EL (cell line): ENCODE data around the gene IGLL1.
"Not testable (repeated sequence)": the region's sequence is repeated elsewhere in the genome, so short reads cannot be mapped to it uniquely, and the experiment has no call there.

ENCODE experiments used
- DNase-seq: peaks from one replicate; pipeline ENCODE4 v3.0.0-alpha.2; 2016

IGLL1 gene

DNA sequence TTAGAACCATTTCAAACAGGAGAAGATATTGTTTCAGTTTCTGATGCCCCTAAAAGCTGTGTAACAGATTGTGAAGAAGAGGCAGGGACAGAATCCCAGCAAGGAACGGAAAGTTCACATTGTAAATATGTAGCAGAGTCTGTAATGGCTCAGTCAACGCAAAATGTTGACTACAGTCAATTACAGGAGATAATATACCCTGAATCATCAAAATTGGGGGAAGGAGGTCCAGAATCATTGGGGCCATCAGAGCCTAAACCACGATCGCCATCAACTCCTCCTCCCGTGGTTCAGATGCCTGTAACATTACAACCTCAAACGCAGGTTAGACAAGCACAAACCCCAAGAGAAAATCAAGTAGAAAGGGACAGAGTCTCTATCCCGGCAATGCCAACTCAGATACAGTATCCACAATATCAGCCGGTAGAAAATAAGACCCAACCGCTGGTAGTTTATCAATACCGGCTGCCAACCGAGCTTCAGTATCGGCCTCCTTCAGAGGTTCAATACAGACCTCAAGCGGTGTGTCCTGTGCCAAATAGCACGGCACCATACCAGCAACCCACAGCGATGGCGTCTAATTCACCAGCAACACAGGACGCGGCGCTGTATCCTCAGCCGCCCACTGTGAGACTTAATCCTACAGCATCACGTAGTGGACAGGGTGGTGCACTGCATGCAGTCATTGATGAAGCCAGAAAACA, 40.8 kb downstream of the IGLL1 start:
- DNase-seq: peak; percentile 79

DNA sequence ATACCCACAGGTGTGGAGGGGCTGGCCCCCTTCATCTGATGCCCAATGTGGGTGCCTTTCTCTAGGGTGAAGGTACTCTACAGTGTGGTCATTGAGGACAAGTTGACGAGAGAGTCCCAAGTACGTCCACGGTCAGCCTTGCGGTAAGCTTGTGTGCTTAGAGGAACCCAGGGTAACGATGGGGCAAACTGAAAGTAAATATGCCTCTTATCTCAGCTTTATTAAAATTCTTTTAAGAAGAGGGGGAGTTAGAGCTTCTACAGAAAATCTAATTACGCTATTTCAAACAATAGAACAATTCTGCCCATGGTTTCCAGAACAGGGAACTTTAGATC, 41.4 kb downstream of the IGLL1 start:
- DNase-seq: not testable (repeated sequence)

DNA sequence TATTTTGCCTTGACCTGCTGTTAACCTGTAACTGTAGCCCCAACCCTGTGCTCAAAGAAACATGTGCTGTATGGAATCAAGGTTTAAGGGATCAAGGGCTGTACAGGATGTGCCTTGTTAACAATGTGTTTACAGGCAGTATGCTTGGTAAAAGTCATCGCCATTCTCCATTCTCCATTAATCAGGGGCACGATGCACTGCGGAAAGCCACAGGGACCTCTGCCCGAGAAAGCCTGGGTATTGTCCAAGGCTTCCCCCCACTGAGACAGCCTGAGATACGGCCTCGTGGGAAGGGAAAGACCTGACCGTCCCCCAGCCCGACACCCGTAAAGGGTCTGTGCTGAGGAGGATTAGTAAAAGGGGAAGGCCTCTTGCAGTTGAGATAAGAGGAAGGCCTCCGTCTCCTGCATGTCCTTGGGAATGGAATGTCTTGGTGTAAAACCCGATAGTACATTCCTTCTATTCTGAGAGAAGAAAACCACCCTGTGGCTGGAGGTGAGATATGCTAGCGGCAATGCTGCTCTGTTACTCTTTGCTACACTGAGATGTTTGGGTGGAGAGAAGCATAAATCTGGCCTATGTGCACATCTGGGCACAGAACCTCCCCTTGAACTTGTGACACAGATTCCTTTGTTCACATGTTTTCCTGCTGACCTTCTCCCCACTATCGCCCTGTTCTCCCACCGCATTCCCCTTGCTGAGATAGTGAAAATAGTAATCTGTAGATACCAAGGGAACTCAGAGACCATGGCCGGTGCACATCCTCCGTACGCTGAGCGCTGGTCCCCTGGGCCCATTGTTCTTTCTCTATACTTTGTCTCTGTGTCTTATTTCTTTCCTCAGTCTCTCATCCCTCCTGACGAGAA, 42.0 kb downstream of the IGLL1 start:
- DNase-seq: not testable (repeated sequence)

DNA sequence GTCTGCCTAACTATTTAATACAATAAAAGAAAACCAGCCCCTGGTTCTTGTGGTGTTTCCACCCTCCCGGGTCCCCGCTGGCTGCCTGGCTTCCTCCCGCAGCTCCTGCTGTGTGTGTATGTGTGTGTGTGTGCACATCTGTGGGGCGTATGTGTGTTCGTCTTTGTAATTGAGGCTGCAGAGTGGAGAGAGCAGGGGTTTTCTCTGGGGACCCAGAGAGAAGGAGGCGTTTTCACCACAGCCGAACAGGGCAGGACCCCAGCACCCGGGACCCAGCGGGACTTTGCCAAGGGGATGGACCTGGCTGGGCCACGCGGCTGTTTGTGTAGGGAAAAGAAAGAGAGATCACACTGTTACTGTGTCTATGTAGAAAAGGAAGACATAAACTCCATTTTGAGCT, 42.7 kb downstream of the IGLL1 start:
- no peak for DNase-seq

DNA sequence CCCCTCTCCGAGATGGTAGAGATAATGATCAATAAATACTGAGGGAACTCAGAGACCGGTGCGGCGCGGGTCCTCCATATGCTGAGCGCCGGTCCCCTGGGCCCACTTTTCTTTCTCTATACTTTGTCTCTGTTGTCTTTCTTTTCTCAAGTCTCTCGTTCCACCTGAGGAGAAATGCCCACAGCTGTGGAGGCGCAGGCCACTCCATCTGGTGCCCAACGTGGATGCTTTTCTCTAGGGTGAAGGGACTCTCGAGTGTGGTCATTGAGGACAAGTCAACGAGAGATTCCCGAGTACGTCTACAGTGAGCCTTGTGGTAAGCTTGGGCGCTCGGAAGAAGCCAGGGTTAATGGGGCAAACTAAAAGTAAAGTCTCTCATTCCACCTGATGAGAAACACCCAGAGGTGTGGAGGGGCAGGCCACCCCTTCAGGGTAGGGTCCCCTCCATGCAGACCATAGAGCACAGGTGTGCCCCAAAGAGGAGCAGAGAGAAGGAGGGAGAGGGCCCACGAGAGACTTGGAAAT, 43.2 kb downstream of the IGLL1 start:
- no peak for DNase-seq

DNA sequence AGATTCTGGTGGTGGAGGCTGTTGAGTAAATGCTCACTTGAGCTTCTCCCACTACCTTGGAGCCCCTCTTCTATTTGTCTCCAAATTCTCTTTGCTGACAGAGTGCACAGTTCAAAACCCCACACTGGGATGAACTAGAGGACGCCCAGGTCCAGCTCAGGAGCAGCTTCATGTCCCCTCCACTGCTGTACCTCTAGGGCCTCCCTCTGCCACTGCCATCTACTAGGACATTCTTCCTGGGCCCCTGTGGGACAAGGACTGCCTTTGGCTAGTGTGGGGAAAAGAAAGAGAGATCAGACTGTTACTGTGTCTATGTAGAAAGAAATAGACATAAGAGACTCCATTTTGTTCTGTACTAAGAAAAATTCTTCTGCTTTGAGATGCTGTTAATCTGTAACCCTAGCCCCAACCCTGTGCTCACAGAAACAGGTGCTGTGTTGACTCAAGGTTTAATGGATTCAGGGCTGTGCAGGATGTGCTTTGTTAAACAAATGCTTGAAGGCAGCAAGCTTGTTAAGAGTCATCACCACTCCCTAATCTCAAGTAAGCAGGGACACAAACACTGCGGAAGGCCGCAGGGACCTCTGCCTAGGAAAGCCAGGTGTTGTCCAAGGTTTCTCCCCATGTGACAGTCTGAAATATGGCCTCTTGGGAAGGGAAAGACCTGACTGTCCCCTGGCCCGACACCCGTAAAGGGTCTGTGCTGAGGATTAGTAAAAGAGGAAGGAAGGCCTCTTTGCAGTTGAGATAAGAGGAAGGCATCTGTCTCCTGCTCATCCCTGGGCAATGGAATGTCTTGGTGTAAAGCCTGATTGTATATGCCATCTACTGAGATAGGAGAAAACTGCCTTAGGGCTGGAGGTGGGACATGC, 44.1 kb downstream of the IGLL1 start:
- DNase-seq: not testable (repeated sequence)

DNA sequence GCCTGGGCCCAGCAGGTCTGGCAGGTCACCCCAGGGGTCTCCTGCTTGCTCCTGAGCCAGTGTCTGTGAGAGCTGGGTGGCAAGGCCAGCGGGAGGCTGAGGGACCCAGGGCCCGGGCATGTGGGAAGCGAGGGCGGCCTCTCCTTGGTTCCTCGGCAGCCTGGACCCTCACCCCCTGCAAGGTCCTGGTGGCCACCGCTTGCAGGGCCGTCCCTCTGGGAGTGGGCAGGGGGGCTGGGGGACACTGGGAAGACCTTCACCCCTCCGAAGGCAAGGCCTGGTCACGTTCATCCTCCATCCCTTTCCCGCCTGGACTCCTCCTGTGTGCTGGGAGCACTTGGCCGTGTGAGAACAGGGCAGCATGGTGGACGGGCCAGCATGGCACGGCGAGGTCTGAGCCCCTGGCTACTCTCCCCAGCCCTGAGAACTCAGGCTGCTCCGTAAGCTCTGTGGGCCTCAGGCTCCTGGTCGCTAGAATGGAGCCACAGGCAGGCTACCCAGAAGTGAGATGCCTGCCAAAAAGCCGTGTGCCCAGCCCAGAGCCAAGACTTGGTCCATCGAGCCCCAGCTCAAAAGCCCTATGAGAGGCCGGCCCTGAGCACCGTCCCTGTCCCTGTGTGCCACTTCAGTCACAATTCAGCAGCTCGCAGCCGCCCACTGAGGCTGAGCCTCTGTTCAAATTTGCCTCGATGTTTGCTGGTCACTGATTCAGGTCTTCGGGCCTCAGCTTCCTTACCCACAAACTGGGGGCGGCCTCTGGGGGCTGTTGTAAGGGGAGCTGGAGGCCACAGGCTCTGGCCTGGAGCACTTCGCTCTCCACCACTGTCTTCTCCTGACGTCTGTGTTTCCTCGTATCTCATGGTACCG, 45.0 kb downstream of the IGLL1 start:
- no peak for DNase-seq

DNA sequence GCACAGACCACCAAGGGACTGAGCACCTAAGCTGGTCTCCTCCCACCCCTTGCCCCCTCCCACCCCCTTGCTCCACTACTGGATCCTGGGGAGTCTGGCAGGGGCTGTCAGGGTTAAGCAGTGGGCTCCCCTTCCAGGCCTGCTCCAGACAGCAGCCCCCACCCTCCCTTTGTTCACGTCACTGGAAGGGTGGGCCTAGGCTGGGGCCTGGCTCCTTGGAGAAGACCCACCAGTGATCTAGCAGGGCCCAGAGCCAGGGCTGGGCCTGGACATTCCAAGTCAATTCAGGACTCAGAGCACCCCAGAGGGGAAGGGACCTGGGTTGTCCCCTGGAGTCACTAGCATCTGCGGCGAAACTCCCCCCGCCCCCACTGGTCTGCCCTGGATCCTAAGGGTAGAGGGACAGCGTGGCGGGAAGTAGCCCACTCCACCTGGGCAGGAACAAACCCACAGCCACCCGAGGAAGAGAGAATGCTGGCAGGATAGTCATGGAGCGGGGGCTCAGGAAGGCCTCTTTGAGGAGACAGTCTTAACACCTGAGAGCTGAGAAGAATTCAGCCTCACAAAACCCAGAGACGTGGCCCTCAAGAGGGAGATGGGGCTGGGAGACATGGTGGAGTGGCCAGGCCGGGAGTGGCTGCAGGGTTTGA, 45.8 kb downstream of the IGLL1 start:
- no peak for DNase-seq

DNA sequence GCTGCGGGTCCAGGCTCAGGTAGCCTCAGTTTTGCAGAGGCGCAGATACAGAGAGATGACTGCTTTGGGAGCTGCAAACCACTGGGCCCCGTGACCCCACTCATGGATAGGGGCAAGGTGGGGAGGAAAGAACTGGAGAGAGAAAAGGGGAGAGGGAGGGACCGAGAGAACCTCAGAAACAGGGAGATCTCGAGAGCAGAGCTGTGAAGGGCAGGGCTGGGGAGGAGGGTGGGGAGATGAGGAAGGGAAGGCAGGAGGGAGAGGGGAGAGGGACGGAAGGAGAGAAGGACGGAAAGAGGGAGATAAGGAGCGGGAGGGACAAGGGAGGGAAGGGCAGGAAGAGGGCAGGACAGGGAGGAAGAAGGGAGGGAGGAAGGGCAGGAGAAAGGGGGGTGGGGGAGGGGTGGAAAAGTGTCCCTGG, 46.3 kb downstream of the IGLL1 start:
- DNase-seq: no peak

DNA sequence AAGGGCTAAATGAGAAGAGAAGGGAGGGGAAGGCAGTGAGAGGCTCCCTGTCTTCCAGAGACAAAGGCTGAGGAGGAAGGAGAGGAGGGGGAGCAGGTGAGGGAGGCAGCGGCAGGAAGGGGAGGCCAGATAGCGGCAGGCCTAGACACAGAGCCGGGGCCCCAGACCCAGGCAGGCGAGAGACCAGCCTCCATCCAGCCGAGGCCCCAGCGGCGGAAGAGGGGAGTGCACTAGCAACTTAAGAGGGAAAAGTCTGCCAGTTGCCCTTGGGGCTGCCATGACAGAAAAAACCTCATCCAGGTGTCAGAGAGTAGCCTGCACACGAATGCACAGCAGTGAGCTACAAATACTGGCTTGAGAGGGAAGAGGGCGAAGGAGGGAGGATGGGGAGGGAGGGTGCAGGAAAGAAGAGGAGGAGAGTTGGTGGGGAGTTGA, 46.7 kb downstream of the IGLL1 start:
- DNase-seq: peak; percentile 11

DNA sequence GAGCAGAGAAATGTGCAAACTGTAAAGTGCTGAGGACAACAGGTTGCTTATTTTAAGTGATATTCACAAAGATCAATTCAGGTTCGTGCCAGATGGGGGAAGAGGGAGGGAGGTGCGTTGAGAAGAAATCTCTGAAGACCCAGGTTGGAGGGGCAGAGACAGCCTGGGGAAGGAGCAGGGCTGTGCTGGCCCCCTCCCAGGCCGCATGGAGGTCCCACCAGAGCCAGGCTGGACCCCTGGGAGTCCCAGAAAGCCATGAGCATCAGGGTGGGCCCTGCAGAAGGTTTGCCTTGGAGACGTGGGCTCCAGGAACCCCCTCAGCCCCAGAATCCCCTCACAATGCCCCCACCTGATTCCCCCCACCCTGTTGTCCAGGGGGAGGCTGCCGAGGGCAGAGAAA, 47.4 kb downstream of the IGLL1 start:
- DNase-seq: no peak

DNA sequence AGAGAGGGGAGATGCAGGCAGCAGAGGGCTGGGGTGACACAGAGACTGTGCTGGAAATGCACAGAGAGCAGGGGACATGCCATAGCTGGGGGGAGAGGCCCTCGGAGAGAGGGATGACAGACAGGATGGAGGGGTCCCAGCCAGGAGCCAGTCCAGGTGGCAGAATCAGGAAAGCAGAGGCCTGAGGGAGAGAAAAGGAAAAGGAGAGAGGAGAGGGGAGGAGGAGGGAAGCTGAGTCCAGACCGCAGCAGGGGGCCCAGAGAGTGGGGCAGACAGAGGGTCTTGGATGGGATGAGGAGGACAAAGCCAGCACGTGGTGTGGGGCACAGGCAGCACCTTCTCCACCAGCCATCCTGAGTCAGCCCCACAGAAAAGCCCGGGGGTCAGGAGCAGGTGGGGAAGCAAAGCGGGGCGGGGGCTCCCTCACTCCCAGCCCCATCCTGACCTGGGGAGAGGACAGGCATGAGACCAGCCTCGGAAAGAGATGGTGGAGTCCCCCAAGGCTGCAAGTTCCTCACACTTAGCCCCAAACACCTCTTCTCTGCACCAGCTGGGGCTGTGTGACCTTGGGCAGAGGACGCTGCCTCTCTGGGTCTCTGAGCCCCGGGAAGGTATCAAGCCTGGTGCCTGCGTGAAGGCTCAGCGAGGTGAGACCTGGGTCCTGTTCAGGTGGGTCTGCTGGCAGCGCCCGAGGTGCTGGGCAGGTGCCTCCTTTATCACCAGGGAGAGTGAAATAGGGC, 48.0 kb downstream of the IGLL1 start:
- no peak for DNase-seq

DNA sequence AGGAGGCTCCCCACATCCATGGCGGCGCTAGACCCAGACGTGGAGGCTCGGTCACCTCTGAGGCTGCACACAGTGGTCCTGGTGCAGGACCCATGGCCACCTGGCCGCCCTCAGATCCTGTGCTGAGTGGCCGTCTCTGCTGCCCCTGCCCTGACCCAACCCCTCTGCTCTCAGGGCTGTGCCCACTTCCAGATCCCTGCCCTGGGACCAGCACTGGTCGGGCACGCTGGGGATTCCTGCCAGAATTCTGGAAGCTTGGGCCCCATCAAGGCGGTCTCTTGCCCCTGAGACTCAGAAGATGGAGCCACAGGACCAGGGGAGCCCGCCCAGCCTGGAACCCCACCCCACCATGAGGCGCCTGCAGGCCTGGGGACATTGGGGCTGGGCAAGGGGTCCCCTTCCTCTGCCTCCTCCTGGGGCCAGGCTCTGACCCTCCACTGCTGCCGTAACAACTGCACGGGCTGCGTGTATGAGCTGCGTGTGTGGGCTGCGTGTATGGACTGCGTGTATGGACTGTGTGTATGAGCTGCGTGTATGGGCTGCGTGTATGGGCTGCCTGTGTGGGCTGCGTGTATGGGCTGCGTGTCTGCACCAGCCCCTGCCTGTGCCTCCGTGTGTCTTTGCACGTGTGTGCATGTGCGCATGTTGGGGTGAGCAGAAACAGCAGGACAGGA, 48.7 kb downstream of the IGLL1 start:
- DNase-seq: no peak

DNA sequence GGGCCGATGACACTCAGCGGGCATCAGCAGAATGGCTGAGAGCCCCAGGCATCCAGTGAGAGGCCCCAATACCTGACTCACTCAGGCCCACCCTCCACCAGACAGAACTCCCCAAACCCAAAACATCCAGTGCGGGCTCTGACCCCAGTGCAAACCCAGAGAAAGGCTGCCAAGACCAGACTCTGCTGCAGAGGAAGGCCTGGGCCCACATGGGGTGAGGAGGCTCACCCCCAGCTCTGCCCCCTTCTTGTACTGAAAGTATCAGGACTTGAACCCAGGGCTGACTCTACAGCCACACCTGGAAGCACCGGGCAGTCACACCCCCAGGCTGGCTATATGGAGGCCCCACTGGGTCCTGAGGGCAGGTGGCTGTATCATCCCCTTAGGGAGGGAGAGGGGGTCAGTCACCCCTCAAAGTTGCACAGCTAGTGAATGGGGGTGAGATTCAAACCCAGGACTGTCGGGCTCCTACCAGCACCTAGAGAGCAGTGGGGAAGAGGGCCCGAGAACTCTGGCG, 49.3 kb downstream of the IGLL1 start:
- DNase-seq: no peak

DNA sequence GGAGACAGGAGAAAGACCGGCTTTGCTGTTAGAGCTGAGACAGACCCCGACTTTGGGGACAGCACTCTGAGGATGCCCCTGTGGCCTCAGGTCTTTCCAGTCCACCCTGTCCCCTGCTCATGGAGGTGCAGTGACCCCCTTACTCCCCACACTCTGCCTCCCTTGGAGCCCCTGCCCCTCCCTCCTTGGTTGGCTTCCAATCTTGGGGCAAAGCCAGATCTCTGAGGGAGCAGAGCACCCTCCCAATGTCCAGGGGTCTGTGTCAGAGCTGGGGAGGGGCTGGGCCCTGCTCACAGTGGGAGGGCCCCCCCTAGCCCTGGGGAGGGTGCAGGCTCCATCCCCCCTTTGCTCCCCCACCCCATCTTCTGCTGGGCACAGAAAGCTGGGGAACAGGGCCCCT, 50.0 kb downstream of the IGLL1 start:
- DNase-seq: no peak

DNA sequence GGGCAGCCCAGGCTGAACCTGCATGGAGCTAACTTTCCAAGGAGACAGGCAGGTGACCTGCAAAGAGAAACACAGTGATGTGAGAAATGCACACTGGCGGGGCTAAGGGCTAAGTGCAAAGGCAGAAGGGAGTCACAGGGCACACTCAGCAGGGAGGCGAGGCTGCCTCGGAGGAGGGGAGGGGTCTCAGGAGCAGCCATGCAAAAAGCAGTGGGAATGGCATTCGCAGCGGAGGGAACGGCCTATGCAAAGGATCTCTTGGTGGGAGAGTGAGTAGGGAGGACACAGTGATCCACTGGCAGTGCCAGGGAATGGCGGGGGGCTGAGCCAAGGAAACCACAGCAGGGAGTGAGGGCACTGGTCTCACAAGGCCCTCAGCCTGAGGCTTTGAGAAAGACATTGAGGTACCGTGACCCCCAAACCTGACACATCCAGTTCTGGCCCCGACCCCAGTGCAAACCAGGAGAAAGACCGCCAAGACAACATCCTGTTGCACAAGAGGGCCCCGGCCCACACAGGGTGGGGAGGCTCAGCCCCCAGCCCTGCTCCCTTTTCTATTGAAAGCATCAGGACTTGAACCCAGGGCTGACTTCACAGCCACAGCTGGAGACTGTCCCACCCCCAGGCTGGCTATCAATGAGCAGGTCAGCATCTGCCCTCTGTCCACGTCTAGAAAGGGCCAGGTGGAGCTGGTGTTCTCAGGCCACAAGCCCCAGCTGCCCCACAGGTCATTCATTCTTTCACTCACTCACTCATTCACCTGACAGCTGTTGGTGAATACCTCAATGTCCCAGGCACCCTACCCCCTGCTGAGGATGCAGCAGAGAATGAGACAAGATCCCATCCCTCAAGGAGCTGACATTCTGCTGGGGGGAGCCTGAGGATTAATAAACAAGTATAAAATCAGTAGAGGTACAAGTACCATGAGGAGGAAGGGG, 50.7 kb downstream of the IGLL1 start:
- DNase-seq: no peak

DNA sequence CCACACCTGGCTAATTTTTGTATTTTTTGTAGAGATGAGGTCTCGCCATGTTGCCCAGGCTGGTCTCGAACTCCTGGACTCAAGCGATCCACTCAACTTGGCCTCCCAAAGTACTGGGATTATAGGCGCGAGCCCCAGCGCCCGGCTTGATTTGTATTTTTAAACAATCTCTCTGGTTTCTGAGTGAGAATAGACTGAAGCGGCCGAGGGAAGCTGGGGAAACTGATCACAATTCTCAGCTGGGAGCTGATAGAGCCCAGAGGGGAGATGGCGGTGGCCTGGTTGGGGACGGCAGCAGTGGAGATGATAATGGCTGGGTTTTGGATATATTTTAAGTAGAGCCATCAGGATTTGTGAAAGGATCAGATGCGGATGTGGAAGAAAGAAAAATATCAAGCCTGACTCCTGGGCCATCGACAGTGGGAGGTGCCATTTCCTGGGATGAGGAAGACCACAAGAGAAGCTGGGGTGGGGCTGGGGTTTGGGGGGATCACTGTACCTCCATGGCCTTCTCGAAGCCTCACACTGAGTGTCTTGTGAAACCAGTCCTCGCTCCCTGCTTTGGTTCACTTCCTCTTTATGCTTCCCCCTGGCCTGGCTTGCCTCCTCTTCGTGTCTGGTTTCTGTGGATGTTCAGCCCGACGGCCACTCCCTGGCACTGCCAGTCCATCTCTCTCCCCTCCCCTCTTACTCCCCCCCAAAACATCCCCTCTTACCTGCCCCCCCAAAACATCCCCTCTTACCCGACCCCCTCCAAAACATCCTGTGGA, 51.9 kb downstream of the IGLL1 start:
- no peak for DNase-seq
